GM18526 (cell line): ENCODE results near the gene OR5AR1.

Source experiments
- POLR2A ChIP-seq: IDR thresholded peaks from 3 replicates; pipeline ENCODE4 v1.6.1; 2011; ENCODE audit not compliant: insufficient read length; ENCODE audit errors: extremely low read depth

Gene OR5AR1

GRCh38 chr11:56714206-56714605 is 50.7 kb downstream of the OR5AR1 start:
- no peak for TF ChIP-seq POLR2A
